OCI-LY3 (cell line): ENCODE results near the gene ITPA.

Experiments used
- CTCF ChIP-seq: fragments of 200-600, 300-600 bp; sonication (generic); IDR thresholded peaks from 2 replicates; pipeline ENCODE4 v1.5.1; 2014; ENCODE audit warnings: antibody characterized with exemption, low read length, low read depth
- EZH2phosphoT487 ChIP-seq: fragments of 200-600 bp; shearing (Covaris generic); IDR thresholded peaks from 2 replicates; pipeline ENCODE4 v1.6.1; 2018; ENCODE audit warnings: antibody characterized with exemption, mixed run types, low read depth

GRCh38 chr20:3175270-3175669, 34.0 kb upstream of the ITPA start:
- TF ChIP-seq CTCF: no peak
- TF ChIP-seq EZH2phosphoT487: no peak
